ENCODE results near the gene UBE2D1.

UBE2D1 gene

DNA sequence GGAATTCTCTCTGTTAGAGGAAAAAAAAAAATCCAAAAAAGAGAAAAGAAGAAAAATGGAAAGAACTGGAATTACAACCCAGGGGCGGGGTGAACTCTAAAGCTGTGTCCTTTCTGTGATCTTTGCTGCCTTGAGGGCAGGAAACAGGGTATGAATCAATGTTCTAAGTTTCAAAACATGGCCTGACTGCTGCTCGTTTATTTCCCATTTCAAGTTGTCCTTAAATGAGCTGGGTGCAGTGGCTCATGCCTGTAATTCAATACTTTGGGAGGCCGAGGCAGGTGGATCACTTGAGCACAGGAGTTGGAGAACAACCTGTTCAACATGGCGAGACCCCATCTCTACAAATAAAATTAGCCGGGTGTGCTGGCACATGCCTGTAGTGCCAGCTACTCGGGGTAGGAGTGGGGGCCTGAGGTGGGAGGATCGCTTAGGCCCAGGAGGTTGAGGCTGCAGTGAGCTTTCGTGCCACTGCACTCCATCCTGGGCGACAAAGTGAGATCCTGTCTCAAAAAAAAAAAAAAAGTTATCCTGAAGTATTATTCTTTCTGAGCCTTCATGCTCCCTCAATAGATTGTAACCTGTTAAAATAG lies 25.7 kb downstream of the UBE2D1 start:
- TF ChIP-seq, protein P1, sequence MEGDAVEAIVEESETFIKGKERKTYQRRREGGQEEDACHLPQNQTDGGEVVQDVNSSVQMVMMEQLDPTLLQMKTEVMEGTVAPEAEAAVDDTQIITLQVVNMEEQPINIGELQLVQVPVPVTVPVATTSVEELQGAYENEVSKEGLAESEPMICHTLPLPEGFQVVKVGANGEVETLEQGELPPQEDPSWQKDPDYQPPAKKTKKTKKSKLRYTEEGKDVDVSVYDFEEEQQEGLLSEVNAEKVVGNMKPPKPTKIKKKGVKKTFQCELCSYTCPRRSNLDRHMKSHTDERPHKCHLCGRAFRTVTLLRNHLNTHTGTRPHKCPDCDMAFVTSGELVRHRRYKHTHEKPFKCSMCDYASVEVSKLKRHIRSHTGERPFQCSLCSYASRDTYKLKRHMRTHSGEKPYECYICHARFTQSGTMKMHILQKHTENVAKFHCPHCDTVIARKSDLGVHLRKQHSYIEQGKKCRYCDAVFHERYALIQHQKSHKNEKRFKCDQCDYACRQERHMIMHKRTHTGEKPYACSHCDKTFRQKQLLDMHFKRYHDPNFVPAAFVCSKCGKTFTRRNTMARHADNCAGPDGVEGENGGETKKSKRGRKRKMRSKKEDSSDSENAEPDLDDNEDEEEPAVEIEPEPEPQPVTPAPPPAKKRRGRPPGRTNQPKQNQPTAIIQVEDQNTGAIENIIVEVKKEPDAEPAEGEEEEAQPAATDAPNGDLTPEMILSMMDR (IDR thresholded peaks at IDR 0.05; ENCODE audit: extremely low read depth, missing control alignments), result no peak
- DNase-seq (ENCODE audit: low spot score), result no peak

DNA sequence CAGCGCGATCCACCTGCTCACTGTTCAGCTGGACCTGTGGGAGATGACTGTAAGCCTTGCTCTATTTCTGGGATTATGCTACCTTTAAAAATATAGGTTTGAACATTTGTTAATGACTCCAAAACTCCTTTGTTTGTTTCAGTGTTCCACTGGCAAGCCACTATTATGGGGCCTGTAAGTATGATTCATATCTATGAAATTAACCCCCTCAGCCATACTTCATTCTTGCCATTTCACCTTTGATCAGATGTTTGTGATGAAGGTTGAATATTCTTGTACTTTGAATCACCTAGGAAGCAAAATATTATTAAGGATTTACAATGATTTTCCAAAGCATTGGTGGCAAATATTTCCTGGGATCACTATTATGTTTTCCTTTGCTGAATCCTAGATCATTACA lies 26.5 kb downstream of the UBE2D1 start:
- TF ChIP-seq, protein P1 (IDR thresholded peaks at IDR 0.05; ENCODE audit: extremely low read depth, missing control alignments), result no peak
- DNase-seq (ENCODE audit: low spot score), result no peak

DNA sequence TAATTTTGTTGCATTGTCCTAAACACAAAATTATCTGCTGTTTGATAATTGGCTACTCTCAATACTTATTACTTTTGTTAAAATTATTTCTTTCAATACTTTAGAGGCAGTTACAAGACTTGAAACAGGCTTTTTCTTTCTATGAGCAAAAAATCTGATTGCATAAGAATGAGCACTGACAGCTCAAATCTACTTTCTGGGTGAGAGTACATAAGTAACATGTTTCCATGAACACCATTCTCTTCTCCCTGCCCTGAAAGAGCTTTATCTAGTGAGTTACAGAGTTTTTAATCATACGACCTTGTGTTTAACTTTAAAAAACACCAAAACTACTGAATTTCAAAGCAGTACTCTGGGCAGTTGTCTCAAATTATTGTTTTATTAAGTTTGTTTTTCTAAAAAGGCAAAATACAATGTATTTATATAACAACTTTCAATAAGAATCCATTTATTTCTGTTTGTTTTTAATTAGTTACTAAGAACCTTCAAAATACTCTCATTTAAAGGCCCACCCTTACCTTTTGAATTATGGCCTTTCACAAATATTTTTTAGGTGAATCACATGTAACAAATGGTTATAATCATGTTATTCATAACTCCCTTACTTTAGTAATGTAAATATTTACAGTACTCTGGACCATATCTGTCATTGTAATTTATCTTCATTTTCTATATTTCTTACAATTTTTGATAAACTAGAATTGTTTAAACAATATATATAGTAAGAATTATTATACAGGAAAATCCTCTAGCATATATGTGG lies 27.4 kb downstream of the UBE2D1 start:
- no peak for DNase-seq (ENCODE audit: low spot score)
- TF ChIP-seq, protein P1 (IDR thresholded peaks at IDR 0.05; ENCODE audit: extremely low read depth, missing control alignments), result no peak

DNA sequence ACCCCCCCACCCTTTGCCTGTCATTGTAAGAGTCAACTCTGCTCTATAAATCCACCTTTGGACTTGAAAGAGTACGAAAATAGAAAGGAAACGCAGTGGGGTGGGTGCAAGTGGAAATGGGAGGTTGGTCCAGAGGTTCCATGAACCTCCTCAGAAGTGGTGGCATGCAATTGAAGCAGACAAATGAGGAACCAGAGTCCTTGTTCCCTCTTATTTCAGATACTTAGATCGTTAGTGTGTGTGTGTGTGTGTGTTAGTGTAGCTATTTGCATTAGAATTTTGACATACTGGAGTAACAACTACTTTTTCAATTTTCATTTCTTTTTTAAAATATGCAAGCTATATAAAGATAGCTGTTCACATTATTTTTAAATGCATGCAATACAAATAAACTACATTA lies 32.3 kb downstream of the UBE2D1 start:
- TF ChIP-seq, protein P1 (IDR thresholded peaks at IDR 0.05; ENCODE audit: extremely low read depth, missing control alignments), result no peak
- no peak for DNase-seq (ENCODE audit: low spot score)

DNA sequence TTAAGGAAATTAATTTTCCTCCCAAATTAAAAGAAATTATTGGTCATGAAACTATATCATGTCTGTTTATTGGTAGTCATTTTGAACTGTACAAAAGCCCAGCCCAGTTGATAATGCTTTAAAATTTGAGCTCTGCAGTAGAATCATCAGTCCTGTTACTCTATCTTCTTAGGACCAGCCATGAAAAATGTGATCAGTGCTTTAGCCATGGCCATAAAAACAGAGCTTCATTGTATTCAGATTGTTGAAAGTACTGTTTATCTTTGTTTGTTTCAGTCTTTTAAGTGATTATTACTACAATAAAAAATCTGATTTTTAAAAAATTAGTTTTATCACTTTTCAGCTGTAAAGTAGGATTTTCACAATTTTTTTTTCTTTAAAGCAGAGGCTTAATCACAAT lies 36.7 kb downstream of the UBE2D1 start:
- TF ChIP-seq, protein P1 (IDR thresholded peaks at IDR 0.05; ENCODE audit: extremely low read depth, missing control alignments), result no peak
- no peak for DNase-seq (ENCODE audit: low spot score)

DNA sequence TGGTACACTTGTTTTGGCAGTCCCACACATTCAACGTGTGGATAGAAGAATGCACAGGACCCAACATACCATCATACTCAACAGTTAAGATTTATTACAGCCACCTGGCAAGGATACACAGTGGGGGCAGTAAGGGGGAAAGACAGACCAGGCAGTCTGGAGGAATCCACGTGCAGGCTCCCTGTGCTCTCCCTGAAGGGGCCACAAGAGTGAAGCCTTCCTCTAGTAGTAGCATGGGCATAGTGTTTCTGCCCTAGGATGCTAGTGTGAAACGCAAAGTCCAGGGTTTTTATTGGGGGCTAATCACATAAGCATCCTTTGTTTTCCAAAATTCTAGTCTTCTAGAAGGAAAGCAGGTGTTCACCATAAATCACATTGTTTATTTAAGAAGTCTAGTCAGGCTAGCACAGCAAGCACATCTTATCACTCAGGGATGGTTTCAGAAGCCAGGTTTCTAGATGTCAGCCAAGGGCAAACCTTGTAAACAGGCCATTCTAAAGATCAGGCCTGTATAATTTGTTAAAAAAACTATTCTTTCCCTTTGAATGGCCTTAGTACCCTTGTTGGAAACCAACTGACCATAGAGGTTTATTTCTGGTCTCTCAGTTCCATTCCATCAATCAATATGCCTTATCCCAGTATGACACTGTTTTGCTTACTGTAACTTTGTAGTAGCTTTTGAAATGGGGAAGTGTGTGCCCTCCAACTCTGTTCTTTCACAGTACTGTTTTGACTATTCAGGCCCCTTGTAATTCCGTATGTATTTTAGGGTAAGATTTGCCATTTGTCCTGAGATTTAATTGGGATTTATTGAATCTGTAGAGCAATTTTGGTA lies 38.0 kb downstream of the UBE2D1 start:
- TF ChIP-seq, protein P1 (IDR thresholded peaks at IDR 0.05; ENCODE audit: extremely low read depth, missing control alignments), result no peak
- no peak for DNase-seq (ENCODE audit: low spot score)

DNA sequence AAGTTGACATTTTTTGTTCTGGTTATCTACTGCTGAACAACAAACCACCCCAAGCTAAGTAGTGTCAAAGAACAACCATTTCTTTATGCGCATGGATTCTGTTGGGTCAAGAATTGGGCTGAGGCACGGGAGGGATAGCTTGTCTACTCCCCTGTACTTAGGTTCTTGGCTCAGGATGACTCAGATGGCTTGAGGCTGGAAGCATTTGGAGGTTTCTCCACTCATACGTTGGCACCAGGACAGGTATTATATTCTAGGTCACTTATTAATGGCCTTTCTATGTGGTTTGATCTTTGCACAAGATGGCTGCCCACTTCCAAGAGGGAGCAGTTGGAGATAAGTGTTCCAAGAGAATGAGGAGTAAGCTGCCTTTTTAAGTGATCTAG lies 38.6 kb downstream of the UBE2D1 start:
- no peak for DNase-seq (ENCODE audit: low spot score)
- TF ChIP-seq, protein P1 (IDR thresholded peaks at IDR 0.05; ENCODE audit: extremely low read depth, missing control alignments), result no peak
